GM15510 (cell line): Measurements from ENCODE around the gene PGP.

ENCODE experiments used
- POLR2A ChIP-seq: IDR thresholded peaks from 3 replicates; pipeline ENCODE4 v1.6.1; 2011; ENCODE audit warnings: borderline replicate concordance; ENCODE audit not compliant: insufficient read length; ENCODE audit errors: extremely low read depth

Gene PGP

DNA sequence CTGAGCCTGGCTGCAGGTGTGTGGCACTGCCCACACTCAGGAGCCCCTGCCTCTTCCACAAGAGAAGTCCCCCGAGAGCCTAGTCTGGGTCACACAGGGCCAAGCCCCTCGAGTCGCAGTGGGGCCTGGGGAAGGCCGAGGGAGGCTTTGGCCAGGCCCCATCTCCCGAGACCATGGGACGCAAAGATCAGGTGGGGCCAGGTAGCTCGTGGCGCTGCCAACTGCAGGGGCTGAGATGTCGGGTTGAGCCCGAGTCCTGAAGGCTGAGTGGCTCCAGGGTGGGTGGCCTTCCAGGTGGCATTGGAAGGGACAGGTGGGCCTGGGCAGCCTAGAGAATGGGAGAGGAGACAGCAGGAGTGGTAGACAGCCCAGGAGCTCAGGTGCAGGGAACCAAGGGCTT, 52.7 kb downstream of the PGP start:
- no peak for TF ChIP-seq POLR2A
